ENCODE data around the gene NIPAL1.

DNA sequence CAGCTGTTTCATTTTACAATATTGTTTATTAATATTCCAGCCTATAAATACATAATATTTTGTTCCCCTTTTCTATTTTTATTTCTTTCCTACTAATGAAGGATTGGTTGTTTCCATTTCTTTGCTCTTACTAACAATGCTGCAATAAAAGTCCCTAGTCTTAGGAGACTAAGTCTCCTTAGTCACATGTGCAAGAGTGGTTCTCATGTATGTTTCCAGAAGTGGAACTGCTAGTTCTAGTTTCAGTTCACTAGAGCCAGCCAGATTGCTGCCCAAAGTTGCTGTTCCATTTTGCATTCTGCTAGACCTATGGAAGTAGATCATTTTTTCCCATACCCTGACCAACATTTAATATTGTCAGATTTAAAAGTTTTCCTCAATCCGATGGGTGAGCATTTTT, 44.4 kb upstream of the NIPAL1 start:
- TF ChIP-seq POLR2A (IDR thresholded peaks at IDR 0.05): no peak
- TF ChIP-seq, protein P1, sequence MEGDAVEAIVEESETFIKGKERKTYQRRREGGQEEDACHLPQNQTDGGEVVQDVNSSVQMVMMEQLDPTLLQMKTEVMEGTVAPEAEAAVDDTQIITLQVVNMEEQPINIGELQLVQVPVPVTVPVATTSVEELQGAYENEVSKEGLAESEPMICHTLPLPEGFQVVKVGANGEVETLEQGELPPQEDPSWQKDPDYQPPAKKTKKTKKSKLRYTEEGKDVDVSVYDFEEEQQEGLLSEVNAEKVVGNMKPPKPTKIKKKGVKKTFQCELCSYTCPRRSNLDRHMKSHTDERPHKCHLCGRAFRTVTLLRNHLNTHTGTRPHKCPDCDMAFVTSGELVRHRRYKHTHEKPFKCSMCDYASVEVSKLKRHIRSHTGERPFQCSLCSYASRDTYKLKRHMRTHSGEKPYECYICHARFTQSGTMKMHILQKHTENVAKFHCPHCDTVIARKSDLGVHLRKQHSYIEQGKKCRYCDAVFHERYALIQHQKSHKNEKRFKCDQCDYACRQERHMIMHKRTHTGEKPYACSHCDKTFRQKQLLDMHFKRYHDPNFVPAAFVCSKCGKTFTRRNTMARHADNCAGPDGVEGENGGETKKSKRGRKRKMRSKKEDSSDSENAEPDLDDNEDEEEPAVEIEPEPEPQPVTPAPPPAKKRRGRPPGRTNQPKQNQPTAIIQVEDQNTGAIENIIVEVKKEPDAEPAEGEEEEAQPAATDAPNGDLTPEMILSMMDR (IDR thresholded peaks at IDR 0.05): no peak
